K562 (cell line): ENCODE measurements around the gene ENOX2. TPM values are rescaled to one million over a fixed set of nuclear protein-coding genes. Genes with fewer than 3 reads are reported as not detected.

Source experiments
- ATAC-seq: fragments of 200-7000 bp; cut with Tn5 transposase; 3 replicates; pipeline ENCODE4 v1.9.1; 2020; ENCODE audit warnings: moderate library complexity
- BruUV-seq: library from RNA; stranded (reverse); fragments of 400-500 nt; replicated peaks from 2 replicates; lab custom pipeline; 2021; lab: Mats Ljungman, UMichigan
- CTCF ChIA-PET: fragments of 300-600 bp; formaldehyde crosslinking; extraction: SDS; loops from one replicate; lab custom pipeline; 2021; ENCODE audit warnings: low intra/inter-chr PET ratio; lab: Yijun Ruan, JAX
- POLR2A ChIA-PET: fragments of 300-600, 350-650 bp; sonication (Branson Sonifier 250); formaldehyde crosslinking; extraction: SDS; loops from one replicate; lab custom pipeline; 2021; ENCODE audit warnings: antibody characterized with exemption, inconsistent platforms; lab: Yijun Ruan, JAX
- DNase-seq, 4 experiments: peaks; one replicate each; pipeline versions ENCODE4 v3.0.0 to v3.0.0-alpha.2; 2011 to 2018; ENCODE audit warnings: low spot score in 3 of 4, mixed read lengths in 3 of 4; ENCODE audit errors: extremely low read depth in 1 of 4
- FAIRE-seq: peaks from 2 replicates; lab custom pipeline; 2011; peaks lifted over from hg19 to GRCh38; lab: Jason Lieb, UNC
- H2AFZ ChIP-seq: 2 replicates; pipeline ENCODE4 v1.6.0; 2011; ENCODE audit warnings: low read depth, low read length, control low read depth, inconsistent platforms
- H3K27ac ChIP-seq: fragments of 200-600 bp; 3 replicates; pipeline ENCODE4 v1.8.0; 2011; ENCODE audit warnings: low read depth, mild to moderate bottlenecking, control low read depth, inconsistent platforms, low read length, moderate library complexity, mixed read lengths; ENCODE audit errors: extremely low read depth
- H3K27me3 ChIP-seq, 2 experiments: fragments of 300-600 bp in 1 of 2; 2 replicates in 1 of 2; 3 replicates in 1 of 2; pipeline versions ENCODE4 v1.6.0 to v1.8.0; 2011; ENCODE audit warnings: inconsistent platforms in 2 of 2, low read length in 2 of 2, mild to moderate bottlenecking in 1 of 2, mixed read lengths in 1 of 2, moderate library complexity in 1 of 2; ENCODE audit not compliant: control insufficient read depth in 2 of 2, insufficient read depth in 2 of 2
- H3K36me3 ChIP-seq: fragments of 300-600 bp; 3 replicates; pipeline ENCODE4 v1.8.0; 2011; ENCODE audit warnings: mild to moderate bottlenecking, low read length, inconsistent platforms; ENCODE audit not compliant: control insufficient read depth, insufficient read depth
- H3K4me1 ChIP-seq, 2 experiments: fragments of 200-600 bp in 1 of 2; replicated peaks in 1 of 2; 2 replicates in 1 of 2; 3 replicates in 1 of 2; pipeline versions ENCODE4 v1.5.1 to v1.8.0; 2011; ENCODE audit warnings: inconsistent platforms in 2 of 2, low read length in 2 of 2, mild to moderate bottlenecking in 1 of 2, mixed read lengths in 1 of 2, moderate library complexity in 1 of 2; ENCODE audit not compliant: control insufficient read depth in 2 of 2, insufficient read depth in 2 of 2
- H3K4me2 ChIP-seq: 2 replicates; pipeline ENCODE4 v1.6.1; 2011; ENCODE audit warnings: low read length, control low read depth, inconsistent platforms, mixed read lengths; ENCODE audit not compliant: insufficient read depth
- H3K4me3 ChIP-seq: fragments of 200-600 bp; sonication (generic), shearing (Covaris generic); 2 replicates; pipeline ENCODE4 v1.5.1; 2016; ENCODE audit warnings: control low read depth, inconsistent platforms
- H3K79me2 ChIP-seq: fragments of 200-600 bp; 3 replicates; pipeline ENCODE4 v1.8.0; 2011; ENCODE audit warnings: low read length, inconsistent platforms; ENCODE audit not compliant: control insufficient read depth, insufficient read depth
- H3K9ac ChIP-seq, 2 experiments: 2 replicates each; pipeline versions ENCODE4 v1.6.0 to v1.6.1; 2011; ENCODE audit warnings: low read depth in 2 of 2, low read length in 2 of 2, control low read depth in 1 of 2, inconsistent platforms in 1 of 2, mild to moderate bottlenecking in 1 of 2, mixed read lengths in 1 of 2; ENCODE audit not compliant: insufficient read depth in 1 of 2
- H3K9me1 ChIP-seq: one replicate; pipeline ENCODE4 v1.6.0; 2011; ENCODE audit warnings: inconsistent platforms, mild to moderate bottlenecking, low read length, moderate library complexity; ENCODE audit not compliant: control insufficient read depth, insufficient read depth
- H3K9me3 ChIP-seq: replicated peaks from 2 replicates; pipeline ENCODE4 v1.5.1; 2011; ENCODE audit warnings: low read depth, low read length, inconsistent platforms; ENCODE audit not compliant: control insufficient read depth, insufficient read depth
- H4K20me1 ChIP-seq: replicated peaks from 2 replicates; pipeline ENCODE4 v1.6.1; 2011; ENCODE audit warnings: low read length, inconsistent platforms, mixed read lengths; ENCODE audit not compliant: control insufficient read depth, insufficient read depth
- CBX5 ChIP-seq: IDR thresholded peaks from 2 replicates; pipeline ENCODE4 v1.6.1; 2014; ENCODE audit warnings: low read depth, borderline replicate concordance
- GABPB1 ChIP-seq: sonication (generic); formaldehyde crosslinking; IDR thresholded peaks from 2 replicates; pipeline ENCODE4 v1.8.0; 2022; ENCODE audit warnings: mild to moderate bottlenecking, missing genetic modification reagents
- MEF2D ChIP-seq: conservative IDR thresholded peaks from 2 replicates; pipeline ENCODE4 v1.6.1; 2016; ENCODE audit warnings: low read depth, missing genetic modification characterization, missing compliant biosample characterization
- MTA2 ChIP-seq: fragments of 450-650 bp; IDR thresholded peaks from 2 replicates; pipeline ENCODE4 v1.6.1; 2016; ENCODE audit warnings: low read depth
- MYNN ChIP-seq, 2 experiments: sonication (generic); formaldehyde crosslinking in 1 of 2; IDR thresholded peaks; 2 replicates each; pipeline versions ENCODE4 v1.5.0 to v1.6.1; 2016 to 2020; ENCODE audit warnings: antibody characterized with exemption in 1 of 2, missing genetic modification reagents in 1 of 2
- PCBP1 ChIP-seq: fragments of 200-400 bp; formaldehyde crosslinking; IDR thresholded peaks from 2 replicates; pipeline ENCODE4 v1.6.1; 2018; ENCODE audit warnings: mild to moderate bottlenecking, low read depth, low read length; ENCODE audit not compliant: poor library complexity, severe bottlenecking
- PHTF2 ChIP-seq: fragments of 250-450 bp; sonication (Bioruptor Pico); IDR thresholded peaks from 2 replicates; pipeline ENCODE4 v1.5.0; 2021; ENCODE audit warnings: mild to moderate bottlenecking
- TEAD1 ChIP-seq, 2 experiments: fragments of 450-650 bp in 1 of 2; sonication (generic) in 1 of 2; formaldehyde crosslinking; IDR thresholded peaks; 2 replicates each; pipeline versions ENCODE4 v1.4.0 to v1.8.0; 2020 to 2022; ENCODE audit warnings: mild to moderate bottlenecking in 2 of 2, missing genetic modification reagents in 1 of 2
- ZBTB11 ChIP-seq, 3 experiments: fragments of 200-800 bp in 1 of 3; fragments of 250-450 bp in 1 of 3; fragments of 450-650 bp in 1 of 3; sonication (Bioruptor Pico) in 1 of 3; sonication (Bioruptor generic) in 1 of 3; formaldehyde crosslinking in 1 of 3; IDR thresholded peaks; 2 replicates each; pipeline versions ENCODE4 v1.6.1 to v1.8.0; 2016 to 2022; ENCODE audit warnings: mild to moderate bottlenecking in 2 of 3, missing genetic modification characterization in 2 of 3, missing compliant biosample characterization in 1 of 3, moderate library complexity in 1 of 3
- ZNF668 ChIP-seq: fragments of 250-450 bp; sonication (Bioruptor Pico); IDR thresholded peaks from 2 replicates; pipeline ENCODE4 v1.8.0; 2022; ENCODE audit warnings: mild to moderate bottlenecking, inconsistent platforms
- ZNF780A ChIP-seq: fragments of 250-450 bp; sonication (Bioruptor Pico); IDR thresholded peaks from 2 replicates; pipeline ENCODE4 v1.5.0; 2021; ENCODE audit warnings: mild to moderate bottlenecking
- WGBS: fragments of 100-300 bp; shearing (Covaris generic); methylation state at CpG from one replicate; pipeline ENCODE4 v1.1.6; 2016; ENCODE audit warnings: low coverage, mixed read lengths; ENCODE audit not compliant: insufficient coverage; ENCODE audit errors: missing lambda C conversion rate; 5-methylcytosine and 5-hydroxymethylcytosine counted together
- in situ Hi-C: fragments of 300-500 bp; cut with MboI; formaldehyde crosslinking; loops from 4 replicates; pipeline ENCODE4 v1.15.0; 2018; ENCODE audit warnings: inconsistent platforms, mixed read lengths
- intact Hi-C: fragments of 100-400 bp; cut with micrococcal nuclease; formaldehyde crosslinking; loops from 2 replicates; pipeline ENCODE4 v1.14.2; 2022
- polyA plus RNA-seq, 8 experiments: library from polyadenylated mRNA; depleted of rRNA in 4 of 8; stranded (reverse) in 5 of 8; unstranded in 3 of 8; fragments of >200 nt; fragmentation: Nextera tagmentation in 2 of 8; fragmentation: Illumina TruSeq in 1 of 8; extraction: Ambion mirVana in 2 of 8; extraction: Trizol in 1 of 8; gene quantifications; 2 replicates each; pipeline versions ENCODE4 v1.2.1 to v1.2.3, GENCODE V29; 2011 to 2014; ENCODE audit warnings: inconsistent platforms in 1 of 8, missing spikeins in 1 of 8
- total RNA-seq, 7 experiments: library from RNA; depleted of rRNA in 6 of 7; stranded (reverse); fragments of >200 nt in 6 of 7; fragmentation: Illumina TruSeq in 2 of 7; extraction: Trizol in 2 of 7; gene quantifications; 2 replicates each; pipeline versions ENCODE4 v1.2.1 to v1.2.3, GENCODE V29; 2011 to 2021; ENCODE audit warnings: low replicate concordance in 1 of 7
- TF ChIP-seq, protein P1 (sequence below): fragments of 250-450 bp; sonication (Bioruptor Pico); IDR thresholded peaks from 2 replicates; pipeline ENCODE4 v1.5.0; 2020; ENCODE audit warnings: mild to moderate bottlenecking

Gene ENOX2
- total and polyA plus RNA-seq, 9 of the 15 experiments (the other 6 are each of a cell fraction or from before 2014, with no cell fraction given) = 6.1 to 24.0 (median 13.8) TPM

- no peaks in the 10 kb centered on the region for H3K9me3 ChIP-seq
- TF ChIP-seq MEF2D (tag) (no peak), MTA2 (no peak), MYNN (IDR thresholded peaks at IDR 0.05) (no peak), MYNN (CRISPR knock-in tag; IDR thresholded peaks at IDR 0.05) (no peak), ZBTB11 (CRISPR knock-in tag; IDR thresholded peaks at IDR 0.05) (no peak), ZNF668 (CRISPR knock-in tag) (no peak), ZNF780A (no peak), PHTF2 (CRISPR knock-in tag) (no peak), CBX5 (no peak), GABPB1 (CRISPR knock-in tag) (no peak), TEAD1 (CRISPR knock-in tag; IDR thresholded peaks at IDR 0.05) (no peak), PCBP1 (no peak)
- TF ChIP-seq, protein P1, sequence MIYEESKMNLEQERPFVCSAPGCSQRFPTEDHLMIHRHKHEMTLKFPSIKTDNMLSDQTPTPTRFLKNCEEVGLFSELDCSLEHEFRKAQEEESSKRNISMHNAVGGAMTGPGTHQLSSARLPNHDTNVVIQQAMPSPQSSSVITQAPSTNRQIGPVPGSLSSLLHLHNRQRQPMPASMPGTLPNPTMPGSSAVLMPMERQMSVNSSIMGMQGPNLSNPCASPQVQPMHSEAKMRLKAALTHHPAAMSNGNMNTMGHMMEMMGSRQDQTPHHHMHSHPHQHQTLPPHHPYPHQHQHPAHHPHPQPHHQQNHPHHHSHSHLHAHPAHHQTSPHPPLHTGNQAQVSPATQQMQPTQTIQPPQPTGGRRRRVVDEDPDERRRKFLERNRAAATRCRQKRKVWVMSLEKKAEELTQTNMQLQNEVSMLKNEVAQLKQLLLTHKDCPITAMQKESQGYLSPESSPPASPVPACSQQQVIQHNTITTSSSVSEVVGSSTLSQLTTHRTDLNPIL (CRISPR knock-in tag) = no peak
- TF ChIP-seq, all 486 proteins: peak for 0
- Histone ChIP-seq H3K4me3 (no peak overlapping the region), H3K9ac (no peak overlapping the region), H3K36me3 (no peaks in the 10 kb centered on the region), H3K4me2 (no peak overlapping the region), H3K27me3 (no peaks in the 10 kb centered on the region), H2AFZ (no peak overlapping the region), H3K4me1 (no peaks in the 10 kb centered on the region; a peak in 2 of 5 replicates), H4K20me1 (no peaks in the 10 kb centered on the region), H3K27ac (no peak overlapping the region), H3K9me1 (no peaks in the 10 kb centered on the region), H3K79me2 (no peaks in the 10 kb centered on the region)
- no TSS peak for BruUV-seq
- no CpG with 5 or more reads among the region's 3 CpGs for WGBS
- in situ Hi-C loops = no loop called here
- no peak for FAIRE-seq
- no peak for ATAC-seq
- POLR2A ChIA-PET = no interaction called here
- CTCF ChIA-PET = no interaction called here
- intact Hi-C loops = no loop called here
- DNase-seq = no peak
Measured at GRCh38 chrX:130810561-130810960, 92.4 kb downstream of the ENOX2 start.
